Mesenchymal stem cell (in vitro differentiated cells and primary cell): ENCODE data around the gene TMC7.
"Not testable (repeated sequence)": the region's sequence is repeated elsewhere in the genome, so short reads cannot be mapped to it uniquely, and the experiment has no call there.

Experiments used
- DNase-seq: peaks from one replicate; pipeline ENCODE4 v3.0.0-alpha.2; 2013
- H2AFZ ChIP-seq: one replicate; pipeline ENCODE4 v1.6.1; 2013; ENCODE audit warnings: low read depth, mild to moderate bottlenecking, control low read depth, inconsistent platforms, low read length, moderate library complexity
- H2AK5ac ChIP-seq: 2 replicates; pipeline ENCODE4 v1.6.1; 2013; ENCODE audit warnings: low read length, moderate library complexity, mild to moderate bottlenecking, inconsistent platforms; ENCODE audit not compliant: severe bottlenecking
- H2BK120ac ChIP-seq: one replicate; pipeline ENCODE4 v1.6.1; 2013; ENCODE audit warnings: low read depth, mild to moderate bottlenecking, inconsistent platforms, low read length, moderate library complexity
- H2BK12ac ChIP-seq, 2 experiments: one replicate each; pipeline ENCODE4 v1.6.1; 2013; ENCODE audit warnings: inconsistent platforms in 2 of 2, low read length in 2 of 2, mild to moderate bottlenecking in 2 of 2, moderate library complexity in 2 of 2, control low read depth in 1 of 2
- H2BK15ac ChIP-seq: one replicate; pipeline ENCODE4 v1.6.1; 2013; ENCODE audit warnings: mild to moderate bottlenecking, low read depth, inconsistent platforms; ENCODE audit not compliant: poor library complexity, severe bottlenecking
- H2BK5ac ChIP-seq: 2 replicates; pipeline ENCODE4 v1.6.1; 2013; ENCODE audit warnings: low read depth, mild to moderate bottlenecking, low read length, control low read depth, inconsistent platforms; ENCODE audit not compliant: poor library complexity, severe bottlenecking
- H3K14ac ChIP-seq, 2 experiments: one replicate each; pipeline ENCODE4 v1.6.1; 2013; ENCODE audit warnings: inconsistent platforms in 2 of 2, low read length in 2 of 2, control low read depth in 1 of 2, mild to moderate bottlenecking in 1 of 2, moderate library complexity in 1 of 2
- H3K18ac ChIP-seq, 2 experiments: one replicate each; pipeline ENCODE4 v1.6.1; 2013; ENCODE audit warnings: inconsistent platforms in 2 of 2, low read length in 2 of 2, control low read depth in 1 of 2, low read depth in 1 of 2, mild to moderate bottlenecking in 1 of 2
- H3K23ac ChIP-seq, 2 experiments: one replicate each; pipeline ENCODE4 v1.6.1; 2013; ENCODE audit warnings: inconsistent platforms in 2 of 2, low read length in 2 of 2, mild to moderate bottlenecking in 2 of 2, moderate library complexity in 2 of 2, control low read depth in 1 of 2
- H3K27ac ChIP-seq: 2 replicates; pipeline ENCODE4 v1.5.1; 2013; ENCODE audit warnings: mild to moderate bottlenecking, moderate library complexity, low read length, control low read depth, inconsistent platforms; ENCODE audit not compliant: poor library complexity, severe bottlenecking
- H3K27me3 ChIP-seq, 2 experiments: 2 replicates each; pipeline versions ENCODE4 v1.6.1 to v1.7.0; 2013; ENCODE audit warnings: low read length in 2 of 2, mild to moderate bottlenecking in 2 of 2, moderate library complexity in 2 of 2, control low read depth in 1 of 2, inconsistent platforms in 1 of 2; ENCODE audit not compliant: control insufficient read depth in 1 of 2, insufficient read depth in 1 of 2
- H3K36me3 ChIP-seq, 2 experiments: 2 replicates each; pipeline versions ENCODE4 v1.6.1 to v1.7.0; 2013; ENCODE audit warnings: low read length in 2 of 2, control low read depth in 1 of 2, inconsistent platforms in 1 of 2, low read depth in 1 of 2, mild to moderate bottlenecking in 1 of 2; ENCODE audit not compliant: insufficient read depth in 2 of 2, control insufficient read depth in 1 of 2
- H3K4ac ChIP-seq, 2 experiments: one replicate each; pipeline ENCODE4 v1.6.1; 2013; ENCODE audit warnings: inconsistent platforms in 2 of 2, low read length in 2 of 2, mild to moderate bottlenecking in 2 of 2, moderate library complexity in 2 of 2, control low read depth in 1 of 2, low read depth in 1 of 2
- H3K4me1 ChIP-seq: 2 replicates; pipeline ENCODE4 v1.6.1; 2013; ENCODE audit warnings: low read depth, low read length, control low read depth; ENCODE audit not compliant: control insufficient read depth, insufficient read depth
- H3K4me2 ChIP-seq: 2 replicates; pipeline ENCODE4 v1.6.1; 2013; ENCODE audit warnings: low read length, mild to moderate bottlenecking, inconsistent platforms; ENCODE audit not compliant: poor library complexity, severe bottlenecking
- H3K4me3 ChIP-seq, 2 experiments: 2 replicates each; pipeline versions ENCODE4 v1.5.1 to v1.7.0; 2013; ENCODE audit warnings: low read length in 2 of 2, mild to moderate bottlenecking in 2 of 2, control low read depth in 1 of 2, low read depth in 1 of 2; ENCODE audit not compliant: insufficient read depth in 1 of 2
- H3K79me1 ChIP-seq: replicated peaks from 2 replicates; pipeline ENCODE4 v1.6.1; 2013; ENCODE audit warnings: mild to moderate bottlenecking, control low read depth, low read length, inconsistent platforms; ENCODE audit not compliant: poor library complexity, severe bottlenecking
- H3K9ac ChIP-seq: 2 replicates; pipeline ENCODE4 v1.7.0; 2013; ENCODE audit warnings: mild to moderate bottlenecking, low read length, moderate library complexity
- H3K9me3 ChIP-seq: 2 replicates; pipeline ENCODE4 v1.7.0; 2013; ENCODE audit warnings: mild to moderate bottlenecking, low read length; ENCODE audit not compliant: control insufficient read depth
- H4K8ac ChIP-seq: one replicate; pipeline ENCODE4 v1.6.1; 2013; ENCODE audit warnings: inconsistent platforms, mild to moderate bottlenecking, low read length, moderate library complexity
- H4K91ac ChIP-seq: one replicate; pipeline ENCODE4 v1.6.1; 2013; ENCODE audit warnings: mild to moderate bottlenecking, low read length, inconsistent platforms
- WGBS: methylation state at CpG from one replicate; pipeline ENCODE4 v1.1.7; 2013; ENCODE audit warnings: mixed read lengths; 5-methylcytosine and 5-hydroxymethylcytosine counted together

TMC7 gene

GRCh38 chr16:18997001-18997400 lies 13.3 kb downstream of the TMC7 start:
- H3K18ac ChIP-seq, H3K9me3 ChIP-seq, H3K4me1 ChIP-seq, H2BK5ac ChIP-seq, H3K9ac ChIP-seq, H3K27me3 ChIP-seq, DNase-seq, H2BK12ac ChIP-seq, H3K23ac ChIP-seq, H4K91ac ChIP-seq, H2AK5ac ChIP-seq, H3K4ac ChIP-seq, H2BK15ac ChIP-seq, H4K8ac ChIP-seq, H3K14ac ChIP-seq, H2BK120ac ChIP-seq, H3K36me3 ChIP-seq, H3K4me2 ChIP-seq, H3K4me3 ChIP-seq, H2AFZ ChIP-seq, H3K79me1 ChIP-seq, H3K27ac ChIP-seq: not testable (repeated sequence)
- over 99% methylated on average over 9 of the region's 9 CpGs for WGBS

- peak overlapping the region; percentile 9 to 21 for H3K18ac ChIP-seq
- H2BK15ac ChIP-seq = no peak overlapping the region
- H3K4me1 ChIP-seq = peaks cover 5% of the 10 kb centered on the region
- no peak overlapping the region for H2BK120ac ChIP-seq
- H3K4ac ChIP-seq = peak overlapping the region in 1 of 2 experiments; percentile 28
- H3K36me3 ChIP-seq = no peaks in the 10 kb centered on the region
- H4K8ac ChIP-seq = no peak overlapping the region
- WGBS = 81% methylated on average over 4 of the region's 4 CpGs
- H3K23ac ChIP-seq = no peak overlapping the region
- H3K27me3 ChIP-seq = no peaks in the 10 kb centered on the region
- H3K9ac ChIP-seq = peak overlapping the region; percentile 45
- H3K27ac ChIP-seq = no peak overlapping the region
- H2BK5ac ChIP-seq = no peak overlapping the region
- peak overlapping the region in 1 of 2 experiments; percentile 32 for H3K4me3 ChIP-seq
- H3K4me2 ChIP-seq = no peak overlapping the region
- peak overlapping the region in 1 of 2 experiments; percentile 63 for H2BK12ac ChIP-seq
- no peaks in the 10 kb centered on the region for H3K9me3 ChIP-seq
- H4K91ac ChIP-seq = no peak overlapping the region
- no peak overlapping the region for H3K14ac ChIP-seq
- no peaks in the 10 kb centered on the region for H3K79me1 ChIP-seq
- H2AK5ac ChIP-seq = no peak overlapping the region
- no peak overlapping the region for H2AFZ ChIP-seq
- no peak for DNase-seq
Observed at GRCh38 chr16:18999045-18999393, 15.3 kb downstream of the TMC7 start.

GRCh38 chr16:19001788-19002187 lies 18.1 kb downstream of the TMC7 start:
- Histone ChIP-seq H3K4me2 (no peak overlapping the region), H3K27ac (no peak overlapping the region), H3K23ac (no peak overlapping the region), H3K36me3 (no peaks in the 10 kb centered on the region), H2BK12ac (no peak overlapping the region), H2AFZ (no peak overlapping the region), H3K9me3 (no peaks in the 10 kb centered on the region), H4K91ac (no peak overlapping the region), H3K79me1 (no peaks in the 10 kb centered on the region), H3K4me3 (no peak overlapping the region), H3K9ac (peak overlapping the region; percentile 19), H2BK120ac (no peak overlapping the region), H2BK15ac (no peak overlapping the region), H3K18ac (no peak overlapping the region), H2BK5ac (no peak overlapping the region), H2AK5ac (no peak overlapping the region), H3K4me1 (peaks cover 6% of the 10 kb centered on the region), H3K14ac (no peak overlapping the region), H3K27me3 (no peaks in the 10 kb centered on the region), H4K8ac (no peak overlapping the region), H3K4ac (no peak overlapping the region)
- WGBS = 99% methylated on average over 4 of the region's 4 CpGs
- peak; percentile 41 for DNase-seq

DNA sequence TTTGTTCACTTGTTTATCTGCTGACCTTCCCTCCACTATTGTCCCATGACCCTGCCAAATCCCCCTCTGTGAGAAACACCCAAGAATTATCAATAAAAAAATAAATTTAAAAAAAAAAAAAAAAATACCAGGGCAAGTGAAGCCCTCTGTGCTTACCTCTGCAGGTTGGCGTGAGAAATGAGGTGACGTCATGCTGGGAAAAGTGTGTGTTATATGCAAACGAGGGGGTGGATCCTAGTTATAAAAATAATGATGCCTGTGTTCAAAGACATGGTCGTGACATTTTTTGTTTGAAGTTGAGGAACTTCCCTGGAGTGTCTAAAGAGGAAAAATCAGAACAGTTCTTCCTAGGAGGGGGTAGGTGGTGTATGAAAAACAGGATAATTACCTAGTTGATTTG lies 20.2 kb downstream of the TMC7 start:
- Histone ChIP-seq H3K4me1 (peaks cover 5% of the 10 kb centered on the region), H3K14ac (no peak overlapping the region), H2BK15ac (no peak overlapping the region), H2BK5ac (no peak overlapping the region), H2BK120ac (no peak overlapping the region), H3K27ac (no peak overlapping the region), H3K4ac (no peak overlapping the region), H2AFZ (no peak overlapping the region), H2BK12ac (no peak overlapping the region), H3K36me3 (no peaks in the 10 kb centered on the region), H3K27me3 (no peaks in the 10 kb centered on the region), H2AK5ac (no peak overlapping the region), H3K4me3 (no peak overlapping the region), H3K23ac (no peak overlapping the region), H3K79me1 (no peaks in the 10 kb centered on the region), H3K9ac (no peak overlapping the region), H3K18ac (no peak overlapping the region), H3K9me3 (no peaks in the 10 kb centered on the region), H3K4me2 (no peak overlapping the region), H4K8ac (no peak overlapping the region), H4K91ac (no peak overlapping the region)
- WGBS = 82% methylated on average over 4 of the region's 4 CpGs
- no peak for DNase-seq
